Body of pancreas (tissue), 4 donors: ENCODE data around the gene KLHL26. TPM values are rescaled to one million over a fixed set of nuclear protein-coding genes. Genes with fewer than 3 reads are reported as not detected.
A peak's percentile ranks its signal among the peaks of the same experiment; 100 is the strongest.

Experiments
- ATAC-seq: fragments of 150-250 bp; one replicate; pipeline ENCODE4 v1.9.1; 2016
- DNase-seq, 4 donors: peaks; one replicate each; pipeline ENCODE4 v3.0.0-alpha.2; 2019
- H3K27ac ChIP-seq, 4 donors: fragments of 200-600 bp; sonication (generic); 1 replicate in 3 of 4; 2 replicates in 1 of 4; pipeline versions ENCODE4 v1.5.1 to v1.6.1; 2016 to 2019; ENCODE audit warnings: mild to moderate bottlenecking in 1 of 4, mixed read lengths in 1 of 4, moderate library complexity in 1 of 4
- H3K27me3 ChIP-seq, 2 donors: fragments of 200-600 bp; sonication (generic); one replicate each; pipeline ENCODE4 v1.6.0; 2016; ENCODE audit warnings: mild to moderate bottlenecking in 1 of 2
- H3K36me3 ChIP-seq, 2 donors: fragments of 200-600 bp; sonication (generic); replicated peaks in 1 of 2; 2 replicates each; pipeline ENCODE4 v1.5.1; 2016; ENCODE audit warnings: low read depth in 2 of 2; ENCODE audit not compliant: insufficient read depth in 1 of 2
- H3K4me1 ChIP-seq: fragments of 200-600 bp; sonication (generic); one replicate; pipeline ENCODE4 v1.6.0; 2016
- H3K4me3 ChIP-seq, 2 donors: fragments of 200-600 bp; sonication (generic); 1 replicate in 1 of 2; 2 replicates in 1 of 2; pipeline ENCODE4 v1.5.1; 2016 to 2019
- H3K9me3 ChIP-seq, 3 donors: fragments of 200-600 bp; sonication (generic); 1 replicate in 2 of 3; 2 replicates in 1 of 3; pipeline ENCODE4 v1.5.1; 2016
- POLR2A ChIP-seq, 3 donors: fragments of 450-650 bp; IDR thresholded peaks; one replicate each; pipeline ENCODE4 v1.6.1; 2016; ENCODE audit warnings: antibody characterized with exemption in 3 of 3, mild to moderate bottlenecking in 2 of 3
- WGBS, 2 donors: methylation state at CpG; one replicate each; pipeline ENCODE4 v1.1.5; 2017; 5-methylcytosine and 5-hydroxymethylcytosine counted together
- intact Hi-C: fragments of 100-400 bp; cut with DNase I; formaldehyde crosslinking; loops from one replicate; pipeline ENCODE4 v1.15.1; 2023
- total RNA-seq, 2 donors: library from RNA; depleted of rRNA; stranded (reverse); fragments of >200 nt; gene quantifications; one replicate each; pipeline ENCODE4 v1.1.0, GENCODE V29; 2016
- TF ChIP-seq, protein P1 (sequence below), 7 experiments: fragments of 450-650 bp in 4 of 7; fragments of 200-600 bp in 3 of 7; sonication (generic) in 3 of 7; IDR thresholded peaks; one replicate each; pipeline ENCODE4 v1.5.1; 2016 to 2019; ENCODE audit warnings: antibody characterized with exemption in 7 of 7

KLHL26 gene
- total RNA-seq, 2 donors from 2014 or later = 3.6 to 8.9 TPM

- DNase-seq = peak in 3 of 4 donors; percentile 27 to 49 (median 41)
Observed at GRCh38 chr19:18660051-18660910, 23.5 kb downstream of the KLHL26 start.

DNA sequence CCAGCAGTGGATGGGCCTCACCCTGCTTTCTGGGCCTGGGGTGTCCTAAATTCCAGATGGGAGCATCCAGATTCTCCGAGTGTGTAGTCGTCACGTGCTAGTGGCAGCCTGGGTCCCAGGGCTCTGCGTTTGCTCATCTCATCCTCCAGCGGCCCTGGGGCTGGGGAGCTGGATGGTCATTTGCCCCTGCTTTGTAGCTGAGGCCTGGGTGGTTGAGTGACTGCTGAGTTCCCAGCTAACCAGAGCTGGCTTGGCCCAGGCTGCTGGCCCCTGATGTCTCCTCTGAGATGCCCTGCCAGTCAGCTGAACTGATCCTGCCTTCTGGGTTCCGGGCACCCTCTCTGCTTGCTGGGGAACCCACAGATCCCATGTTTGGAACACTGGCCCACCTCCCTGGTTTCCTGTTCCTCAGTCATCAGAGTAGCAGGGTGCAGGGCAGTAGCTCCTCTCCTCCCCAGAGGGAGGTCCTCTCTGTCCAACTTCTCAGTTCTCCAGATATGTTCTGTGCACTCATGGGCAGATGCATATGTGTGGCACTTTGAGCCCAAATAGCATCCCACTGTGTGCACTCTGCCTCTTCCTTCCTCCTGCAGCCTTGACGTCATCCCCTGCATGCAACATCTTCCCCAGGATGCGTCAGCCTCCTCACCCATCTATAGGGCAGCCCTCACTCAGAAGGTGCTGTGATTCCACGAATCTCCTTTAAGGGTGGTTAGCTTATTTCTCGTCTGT is 24.3 kb downstream of the KLHL26 start:
- Histone ChIP-seq H3K9me3 (no peaks in the 10 kb centered on the region), H3K4me1 (no peaks in the 10 kb centered on the region), H3K4me3 (no peak overlapping the region), H3K27me3 (no peaks in the 10 kb centered on the region), H3K27ac (peak overlapping the region in 1 of 4 donors; percentile 55), H3K36me3 (peaks cover 0 to 3% of the 10 kb centered on the region in 2 donors)
- ATAC-seq (peak; percentile 8), DNase-seq (no peak)
- intact Hi-C loops = no loop called here
- TF ChIP-seq, protein P1, sequence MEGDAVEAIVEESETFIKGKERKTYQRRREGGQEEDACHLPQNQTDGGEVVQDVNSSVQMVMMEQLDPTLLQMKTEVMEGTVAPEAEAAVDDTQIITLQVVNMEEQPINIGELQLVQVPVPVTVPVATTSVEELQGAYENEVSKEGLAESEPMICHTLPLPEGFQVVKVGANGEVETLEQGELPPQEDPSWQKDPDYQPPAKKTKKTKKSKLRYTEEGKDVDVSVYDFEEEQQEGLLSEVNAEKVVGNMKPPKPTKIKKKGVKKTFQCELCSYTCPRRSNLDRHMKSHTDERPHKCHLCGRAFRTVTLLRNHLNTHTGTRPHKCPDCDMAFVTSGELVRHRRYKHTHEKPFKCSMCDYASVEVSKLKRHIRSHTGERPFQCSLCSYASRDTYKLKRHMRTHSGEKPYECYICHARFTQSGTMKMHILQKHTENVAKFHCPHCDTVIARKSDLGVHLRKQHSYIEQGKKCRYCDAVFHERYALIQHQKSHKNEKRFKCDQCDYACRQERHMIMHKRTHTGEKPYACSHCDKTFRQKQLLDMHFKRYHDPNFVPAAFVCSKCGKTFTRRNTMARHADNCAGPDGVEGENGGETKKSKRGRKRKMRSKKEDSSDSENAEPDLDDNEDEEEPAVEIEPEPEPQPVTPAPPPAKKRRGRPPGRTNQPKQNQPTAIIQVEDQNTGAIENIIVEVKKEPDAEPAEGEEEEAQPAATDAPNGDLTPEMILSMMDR (IDR thresholded peaks at IDR 0.05) = no peak
- no peak for TF ChIP-seq POLR2A (IDR thresholded peaks at IDR 0.05)
- 91 to 100% methylated on average over 4 to 10 of the region's 10 CpGs for WGBS, 2 donors

More at GRCh38 chr19:18660051-18660910, 23.5 kb downstream of the KLHL26 start:
- intact Hi-C loops = no loop called here
- H3K36me3 ChIP-seq = peaks cover 0 to 1% of the 10 kb centered on the region in 2 donors
- no peaks in the 10 kb centered on the region for H3K27me3 ChIP-seq
- no peaks in the 10 kb centered on the region for H3K4me1 ChIP-seq
- peak; percentile 51 for ATAC-seq
- no peaks in the 10 kb centered on the region for H3K9me3 ChIP-seq
- H3K27ac ChIP-seq = peak overlapping the region in 3 of 4 donors; percentile 39 to 73 (median 55)
- WGBS, 2 donors = 84 to 86% methylated on average over 20 to 32 of the region's 37 CpGs
- no peak overlapping the region for H3K4me3 ChIP-seq
- TF ChIP-seq, protein P1 (IDR thresholded peaks at IDR 0.05) = no peak
- no peak for TF ChIP-seq POLR2A (IDR thresholded peaks at IDR 0.05)

- Histone ChIP-seq H3K36me3 (peaks cover 0 to 10% of the 10 kb centered on the region in 2 donors), H3K27me3 (no peaks in the 10 kb centered on the region), H3K9me3 (no peaks in the 10 kb centered on the region), H3K27ac (no peak overlapping the region), H3K4me3 (no peak overlapping the region), H3K4me1 (no peaks in the 10 kb centered on the region)
- intact Hi-C loops = no loop called here
- DNase-seq = no peak
- 83% methylated on average over 7 to 15 of the region's 15 CpGs for WGBS, 2 donors
- TF ChIP-seq, protein P1 (IDR thresholded peaks at IDR 0.05) = no peak
- no peak for TF ChIP-seq POLR2A (IDR thresholded peaks at IDR 0.05)
- ATAC-seq = no peak
Observed at GRCh38 chr19:18662972-18663732, 26.3 kb downstream of the KLHL26 start.

GRCh38 chr19:18663940-18664530 is 27.2 kb downstream of the KLHL26 start:
- H3K9me3 ChIP-seq = no peaks in the 10 kb centered on the region
- H3K27ac ChIP-seq = no peak overlapping the region
- ATAC-seq (no peak), DNase-seq (no peak)
- no peaks in the 10 kb centered on the region for H3K4me1 ChIP-seq
- intact Hi-C loops = no loop called here
- no peak for TF ChIP-seq POLR2A (IDR thresholded peaks at IDR 0.05)
- TF ChIP-seq, protein P1 (IDR thresholded peaks at IDR 0.05) = no peak
- H3K36me3 ChIP-seq = peaks cover 0 to 17% of the 10 kb centered on the region in 2 donors
- no peaks in the 10 kb centered on the region for H3K27me3 ChIP-seq
- H3K4me3 ChIP-seq = no peak overlapping the region
- 79 to 81% methylated on average over 12 to 14 of the region's 14 CpGs for WGBS, 2 donors
